PFSK-1 (cell line): Measurements from ENCODE around the gene ITPA.

Source experiments
- FOXP2 ChIP-seq: optimal IDR thresholded peaks from 2 replicates; pipeline ENCODE3; 2011; ENCODE audit warnings: borderline replicate concordance, control low read depth, inconsistent platforms; ENCODE audit not compliant: insufficient read depth; ENCODE audit errors: extremely low read length, extremely low read depth
- POLR2AphosphoS5 ChIP-seq: IDR thresholded peaks from 2 replicates; pipeline ENCODE4 v1.6.1; 2012; ENCODE audit warnings: low read depth, mild to moderate bottlenecking, control low read depth, low read length, moderate library complexity
- SIN3A ChIP-seq: IDR thresholded peaks from 2 replicates; pipeline ENCODE4 v1.6.1; 2012; ENCODE audit warnings: mild to moderate bottlenecking, low read length, moderate library complexity, borderline replicate concordance; ENCODE audit not compliant: insufficient read depth
- TAF1 ChIP-seq: IDR thresholded peaks from 2 replicates; pipeline ENCODE4 v1.6.1; 2012; ENCODE audit warnings: low read length, control low read depth, borderline replicate concordance; ENCODE audit not compliant: insufficient read depth

- no peak for TF ChIP-seq FOXP2
- no peak for TF ChIP-seq TAF1
- TF ChIP-seq POLR2AphosphoS5 = no peak
- TF ChIP-seq SIN3A = no peak
These were observed 45.1 kb upstream of the ITPA start for GRCh38 chr20:3164043-3164762.
